ENCODE measurements around the gene TMEM225.
"Not testable (repeated sequence)": the region's sequence is repeated elsewhere in the genome, so short reads cannot be mapped to it uniquely, and the experiment has no call there.

TMEM225 gene, protein sequence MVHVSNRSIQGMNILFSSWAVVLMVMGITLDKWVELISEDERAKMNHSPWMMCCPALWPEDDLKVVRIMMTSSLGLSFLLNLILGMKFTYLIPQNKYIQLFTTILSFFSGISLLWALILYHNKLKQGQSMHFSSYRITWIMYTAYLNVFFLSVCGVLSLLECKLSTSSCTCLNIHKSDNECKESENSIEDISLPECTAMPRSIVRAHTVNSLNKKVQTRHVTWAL

DNA sequence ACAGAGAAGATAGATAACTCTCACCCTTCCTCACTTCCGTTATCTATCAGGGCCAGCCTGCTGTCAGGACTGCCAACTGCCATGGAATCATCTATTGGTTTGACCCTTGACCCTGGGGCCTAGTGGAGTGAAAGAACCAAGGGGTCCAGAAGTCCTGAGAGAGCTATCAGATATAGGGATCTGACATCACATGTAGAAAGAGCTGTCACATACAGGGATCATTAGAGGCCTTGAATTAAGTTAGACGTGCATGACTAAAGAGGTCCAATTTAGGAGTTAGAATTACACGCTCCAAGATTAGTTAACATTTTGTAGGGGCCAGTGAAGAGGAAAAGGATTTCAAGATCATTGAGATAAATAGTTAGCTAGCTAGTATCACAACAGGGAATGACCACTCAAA is at the start of gene TMEM225:
Gene TMEM225, minus strand, starts transcription at position 101 of the 400 bp plus-strand sequence. CDS start 245 bp downstream, outside the sequence.
- DNase-seq, result no peak

DNA sequence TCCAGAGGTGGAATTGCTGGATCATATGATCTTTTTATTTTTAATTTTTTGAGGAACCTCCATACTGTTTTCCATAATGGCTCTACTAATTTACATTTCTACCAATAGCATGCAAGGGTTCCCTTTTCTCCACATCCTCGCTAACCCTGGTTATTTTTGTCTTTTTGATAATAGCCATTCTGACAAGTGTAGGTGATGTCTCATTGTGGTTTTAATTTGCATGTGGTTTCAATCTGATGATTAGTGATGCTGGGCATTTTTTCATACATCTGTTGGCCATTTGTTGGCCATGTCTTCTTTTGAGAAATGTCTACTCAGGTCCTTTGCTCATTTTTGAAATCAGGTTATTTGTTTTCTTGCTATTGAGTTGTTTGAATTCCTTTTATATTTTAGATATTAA is 38.6 kb upstream of the TMEM225 start:
- DNase-seq, result no peak

DNA sequence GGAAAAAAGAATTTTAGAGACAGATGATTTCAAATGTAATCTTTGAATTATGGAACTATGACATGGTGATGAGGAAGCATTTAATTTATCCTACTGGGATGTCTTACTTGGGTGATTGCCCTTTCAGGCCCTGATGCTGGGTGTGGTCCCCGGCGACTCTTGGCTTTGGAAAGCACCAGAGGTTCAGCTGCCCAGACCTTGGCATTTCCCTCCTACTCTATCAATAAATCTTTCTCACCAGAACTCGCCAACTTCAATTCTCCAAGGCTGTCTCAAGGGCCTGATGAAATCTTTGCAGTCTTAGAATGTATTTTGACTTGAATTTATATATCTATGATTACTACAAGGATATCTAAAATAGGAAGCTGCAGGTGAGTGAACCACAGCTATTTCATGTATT is 35.5 kb upstream of the TMEM225 start:
- no peak for DNase-seq

DNA sequence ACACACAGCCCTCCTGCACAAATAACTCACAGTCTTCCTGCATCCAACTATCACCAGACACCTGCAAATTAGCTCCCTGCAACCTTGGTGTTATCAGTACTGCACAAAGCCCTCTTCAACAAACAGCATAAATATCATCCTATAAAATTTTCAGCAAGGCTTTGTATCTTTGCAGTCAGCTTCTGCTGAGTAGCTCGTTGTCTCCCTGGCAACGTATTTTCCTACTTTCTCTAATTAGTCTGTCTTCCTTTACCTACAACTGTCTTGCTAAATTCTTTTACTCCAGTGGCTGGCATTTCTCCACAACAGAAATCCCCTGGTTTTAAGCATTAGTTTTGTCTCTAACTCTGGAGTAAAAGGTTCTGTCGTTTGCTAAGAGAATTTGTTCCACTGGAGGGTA is 20.4 kb upstream of the TMEM225 start:
- DNase-seq, result no peak

DNA sequence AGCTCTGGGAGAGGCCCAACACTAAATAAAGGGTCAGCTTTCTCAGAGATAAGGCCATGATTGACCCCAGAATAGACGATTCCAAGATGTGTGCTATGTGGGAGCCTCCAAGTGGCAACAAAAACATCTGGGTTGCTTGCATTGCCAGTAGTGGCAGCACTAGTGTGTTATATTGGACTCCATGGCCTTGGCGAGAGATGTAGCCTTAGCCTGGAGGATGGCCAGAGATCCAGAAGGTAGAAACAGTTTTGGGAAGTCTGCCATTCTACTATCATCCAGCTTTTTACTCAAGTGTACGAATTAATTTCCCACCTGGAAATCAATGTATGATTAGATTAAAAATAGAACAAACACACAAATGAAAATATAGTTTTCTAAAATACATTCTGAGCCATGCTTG is 19.5 kb upstream of the TMEM225 start:
- DNase-seq, result no peak

DNA sequence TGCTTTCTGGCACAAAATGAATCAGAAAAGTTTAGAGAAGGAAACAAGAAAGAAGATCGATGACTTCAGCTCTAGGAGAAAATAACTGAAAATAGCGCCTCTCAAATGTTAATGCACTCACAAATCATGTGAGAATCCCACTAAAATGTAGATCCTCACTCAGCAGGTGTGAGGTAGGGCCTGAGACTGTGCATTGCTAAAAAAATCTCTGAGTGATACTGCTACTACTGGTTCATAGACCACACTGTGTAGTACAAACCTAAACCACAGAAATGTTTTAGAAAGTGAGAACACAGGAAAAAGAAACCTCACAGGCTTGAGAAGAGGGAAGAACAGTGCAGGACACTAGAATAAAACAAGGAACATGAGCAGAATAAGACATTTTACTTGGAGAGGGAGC is 18.5 kb upstream of the TMEM225 start:
- DNase-seq, result no peak

DNA sequence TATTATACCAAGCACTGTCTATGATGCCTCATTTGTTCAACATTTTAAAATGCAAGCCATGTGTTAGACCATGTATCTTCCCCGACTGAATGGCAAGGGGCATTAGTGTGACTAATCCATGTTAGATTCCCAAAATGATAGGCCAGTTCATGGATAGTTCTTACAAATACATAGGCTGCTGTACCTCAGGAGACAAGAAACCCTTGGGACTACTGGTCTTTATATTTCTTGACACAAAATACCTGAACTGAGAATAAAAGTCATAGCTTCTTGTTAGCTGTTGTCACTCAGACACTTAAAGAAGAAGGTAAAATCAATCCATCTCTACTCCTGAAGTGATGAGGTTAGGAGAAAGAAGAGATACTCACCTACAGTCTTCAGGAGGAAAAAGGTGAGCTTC is 16.4 kb upstream of the TMEM225 start, which contains the start of gene OR8D4:
Gene OR8D4, plus strand, starts transcription at position 301 of the 400 bp plus-strand sequence. CDS start 4,265 bp downstream, outside the sequence.
- no peak for DNase-seq

DNA sequence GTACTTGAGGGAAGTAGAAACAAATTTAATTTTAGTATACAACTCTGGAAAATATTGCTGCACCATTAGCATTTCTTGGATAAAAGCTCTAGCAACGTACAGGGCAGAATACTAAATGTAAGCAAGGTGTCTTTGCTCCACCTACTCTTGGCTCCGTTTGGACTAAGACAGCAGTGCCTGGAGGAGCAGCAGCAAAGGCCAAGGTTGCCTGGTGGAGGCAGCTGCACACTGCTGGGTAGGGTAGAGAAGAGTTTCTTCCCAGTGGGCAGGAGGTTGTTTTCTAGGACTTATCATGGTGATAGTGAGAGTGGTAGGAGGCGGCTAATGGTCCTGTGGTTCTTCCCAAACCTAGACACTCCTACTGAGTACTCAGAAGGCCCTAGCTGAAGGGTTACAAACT is 14.3 kb upstream of the TMEM225 start:
- no peak for DNase-seq

DNA sequence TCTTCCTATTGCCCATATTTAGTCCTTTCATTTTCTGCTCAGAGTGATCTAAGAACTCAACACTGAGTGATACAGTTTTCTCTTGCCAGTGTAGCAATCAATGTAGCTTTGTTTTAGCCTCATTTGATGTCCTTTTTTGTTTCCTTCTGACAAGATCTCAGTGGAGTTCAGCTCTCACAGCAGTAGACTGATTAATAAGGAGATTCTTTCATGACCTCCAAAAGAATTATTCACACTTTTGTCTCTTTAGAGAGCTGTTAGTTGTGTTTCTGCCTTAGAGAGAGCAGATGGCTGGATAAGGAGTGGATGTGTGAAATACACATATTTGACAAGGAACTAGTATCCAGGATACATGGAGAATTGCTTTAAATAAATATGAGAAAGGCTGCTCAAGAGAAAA is 6.6 kb upstream of the TMEM225 start:
- DNase-seq, result no peak

DNA sequence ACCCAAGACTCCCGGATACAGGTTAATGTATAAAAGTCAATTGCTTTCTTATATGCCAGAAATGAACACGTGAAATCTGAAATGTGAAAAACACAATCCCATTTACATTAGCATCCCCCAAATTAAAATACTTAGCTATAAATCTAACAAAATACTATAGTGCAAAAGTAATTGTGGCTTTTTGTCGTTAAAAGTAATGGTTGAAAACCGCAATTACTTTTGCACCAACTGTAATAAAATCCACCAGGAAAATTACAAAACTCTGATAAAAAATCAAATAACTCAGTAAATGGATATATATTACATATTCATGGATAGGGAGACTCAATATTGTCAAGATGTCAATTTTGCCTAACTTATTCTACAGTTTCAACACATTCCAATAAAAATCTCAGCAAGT is 4.6 kb downstream of the TMEM225 start:
- no peak for DNase-seq

DNA sequence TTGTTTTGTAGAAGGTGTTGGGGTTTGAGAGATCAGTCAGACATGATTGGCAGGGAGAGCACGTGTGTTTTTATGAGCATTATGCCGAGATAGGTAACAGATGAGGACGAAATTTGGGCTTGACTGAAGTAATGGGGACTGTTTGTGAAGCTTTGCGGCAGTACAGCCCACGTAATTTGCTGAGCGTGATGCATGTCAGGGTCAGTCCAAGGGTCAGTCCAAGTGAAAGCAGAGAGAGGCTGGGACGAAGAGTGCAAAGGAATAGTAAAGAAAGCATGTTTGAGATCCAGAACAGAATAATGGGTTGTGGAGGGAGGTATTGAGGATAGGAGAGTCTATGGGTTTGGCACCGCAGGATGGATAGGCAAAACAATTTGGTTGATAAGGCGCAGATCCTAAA is 17.7 kb downstream of the TMEM225 start:
- not testable (repeated sequence) for DNase-seq

DNA sequence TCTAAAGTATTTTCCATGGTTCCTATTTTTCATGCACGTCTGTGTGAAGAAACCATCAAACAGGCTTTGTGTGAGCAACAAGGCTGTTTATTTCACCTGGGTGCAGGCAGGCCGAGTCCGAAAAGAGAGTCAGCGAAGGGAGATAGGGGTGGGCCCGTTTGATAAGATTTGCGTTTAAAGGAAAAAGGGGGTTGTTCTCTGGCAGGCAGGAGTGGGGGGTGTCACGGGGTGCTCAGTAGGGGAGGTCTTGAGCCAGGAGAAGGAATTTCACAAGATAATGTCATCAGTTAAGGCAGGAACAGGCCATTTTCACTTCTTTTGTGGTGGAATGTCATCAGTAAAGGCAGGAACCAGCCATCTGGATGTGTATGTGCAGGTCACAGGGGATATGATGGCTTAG is 20.2 kb downstream of the TMEM225 start:
- DNase-seq, result not testable (repeated sequence)

DNA sequence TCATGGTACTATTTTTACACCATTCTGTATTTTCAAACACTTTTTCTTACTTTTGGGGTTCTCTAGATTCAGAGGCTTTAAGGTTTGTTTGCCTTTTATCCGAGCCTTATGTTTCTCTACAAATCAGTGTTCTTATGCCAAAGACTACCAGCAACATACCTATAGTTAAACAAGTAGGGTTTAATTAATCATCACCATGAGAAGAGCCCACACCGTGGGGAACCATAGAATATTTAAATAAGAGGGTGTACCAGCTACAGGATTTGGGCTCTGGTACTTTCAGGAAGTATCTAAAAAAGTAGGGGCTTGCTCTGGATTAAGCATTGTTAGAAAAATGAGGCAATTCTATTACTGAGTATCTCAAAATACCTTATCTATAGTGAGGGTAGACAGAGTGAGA is 25.7 kb downstream of the TMEM225 start:
- DNase-seq, result no peak

DNA sequence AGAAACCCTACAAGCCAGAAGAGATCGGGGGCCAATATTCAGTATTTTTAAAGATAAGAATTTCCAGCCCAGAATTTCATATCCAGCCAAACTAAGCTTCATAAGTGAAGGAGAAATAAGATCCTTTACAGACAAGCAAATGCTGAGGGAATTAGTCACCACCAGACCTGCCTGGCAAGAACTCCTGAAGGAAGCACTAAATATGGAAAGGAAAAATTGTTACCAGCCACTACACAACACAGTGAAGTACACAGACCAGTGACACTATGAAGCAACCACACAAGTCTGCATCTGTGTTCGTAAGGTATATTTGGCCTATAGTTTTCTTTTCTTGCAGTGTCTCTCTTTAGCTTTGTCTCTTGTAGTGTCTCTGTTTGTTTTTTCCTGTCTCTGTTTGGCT is 29.0 kb downstream of the TMEM225 start:
- DNase-seq, result no peak

DNA sequence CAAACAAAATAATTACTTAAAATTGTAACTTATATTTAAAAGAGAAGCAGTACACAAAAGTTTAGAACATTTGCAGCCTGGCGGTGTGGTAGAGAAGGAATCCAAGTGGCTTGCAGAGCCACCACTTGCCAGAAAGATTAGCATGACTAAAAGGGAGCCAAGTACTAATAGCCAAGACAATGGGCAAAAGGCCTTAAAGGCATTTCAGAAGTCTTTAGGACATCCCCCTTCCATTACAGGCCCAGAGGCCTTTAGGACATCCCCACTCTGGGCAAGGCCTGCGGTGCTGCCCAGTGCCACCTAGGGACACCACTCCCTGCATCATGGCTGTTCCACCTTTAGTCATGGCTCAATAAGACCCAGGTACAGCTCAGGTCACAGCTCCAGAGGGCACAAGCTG is 32.4 kb downstream of the TMEM225 start:
- no peak for DNase-seq

DNA sequence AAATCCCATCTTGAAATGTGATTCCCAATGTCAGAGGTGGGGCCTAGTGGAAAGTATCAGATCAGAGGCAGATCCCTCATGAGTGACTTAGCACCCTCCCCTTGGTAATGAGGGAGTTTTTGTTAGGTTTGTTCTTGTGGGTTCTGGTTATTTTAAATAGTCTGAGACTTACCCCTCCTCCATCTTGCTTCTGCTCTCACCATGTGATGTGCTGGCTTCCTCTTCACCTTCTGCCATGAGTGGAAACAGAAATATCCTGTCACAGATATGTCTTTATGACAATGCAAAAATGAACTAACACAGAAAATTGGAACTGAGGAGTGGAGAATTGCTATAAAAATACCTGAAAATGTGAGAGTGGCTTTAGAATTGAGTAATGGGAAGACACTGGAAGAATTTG is 33.1 kb downstream of the TMEM225 start:
- DNase-seq, result no peak

DNA sequence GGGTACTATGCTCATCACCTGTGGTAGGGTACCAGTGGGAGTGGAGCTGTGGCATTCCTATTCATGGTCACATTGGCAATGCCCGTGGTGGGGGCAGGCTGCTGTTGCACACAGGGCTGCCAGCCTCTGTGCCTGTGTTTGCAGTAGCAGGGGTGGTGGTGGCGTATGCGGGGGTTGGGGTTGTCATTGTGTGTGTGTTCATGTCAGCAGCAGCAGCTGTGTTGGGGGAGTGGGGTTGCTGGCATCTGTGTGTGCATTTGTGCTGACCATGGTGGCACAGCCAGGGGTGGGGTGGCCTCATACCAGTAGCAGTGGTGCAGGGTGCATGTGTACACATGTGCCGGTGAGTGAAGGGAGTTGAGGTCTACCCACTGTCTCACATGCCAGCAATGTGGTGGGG is 34.4 kb downstream of the TMEM225 start:
- no peak for DNase-seq

DNA sequence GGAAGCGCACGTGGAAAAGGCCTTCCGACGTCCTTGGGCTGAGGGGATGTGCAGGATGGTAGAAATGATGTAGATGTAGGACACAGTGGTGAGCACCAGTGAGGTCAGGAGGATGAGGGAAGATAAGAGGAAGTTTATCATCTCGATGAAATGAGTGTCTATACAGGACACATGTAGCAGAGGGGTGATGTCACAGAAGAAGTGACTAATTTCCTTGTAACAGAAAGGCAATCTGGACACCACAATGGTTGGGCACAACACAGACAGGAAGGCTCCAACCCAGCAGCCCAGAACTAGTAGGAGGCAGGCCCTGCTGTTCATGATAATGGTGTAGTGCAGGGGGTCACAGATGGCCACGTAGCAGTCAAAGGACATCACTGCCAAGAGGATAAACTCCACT is 44.3 kb downstream of the TMEM225 start:
- no peak for DNase-seq

DNA sequence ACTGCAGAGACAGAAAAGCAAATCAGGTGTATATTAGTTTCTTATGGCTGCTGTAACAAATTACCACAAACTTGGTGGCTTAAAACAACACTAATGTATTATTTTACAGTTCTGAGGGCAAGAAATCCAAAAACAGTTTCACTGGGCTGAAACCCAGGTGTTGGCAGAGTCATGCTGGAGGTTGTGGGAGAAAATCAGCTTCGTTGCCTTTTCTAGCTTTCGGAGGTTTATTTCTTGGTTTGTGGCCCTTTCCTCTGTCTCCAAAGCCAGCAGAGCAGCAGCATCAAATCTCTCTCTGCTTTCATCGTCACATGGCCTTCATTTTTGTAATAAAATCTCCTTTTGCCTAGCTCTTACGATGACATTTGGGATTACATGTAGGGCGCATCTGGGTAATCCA is 46.3 kb downstream of the TMEM225 start:
- DNase-seq, result no peak

DNA sequence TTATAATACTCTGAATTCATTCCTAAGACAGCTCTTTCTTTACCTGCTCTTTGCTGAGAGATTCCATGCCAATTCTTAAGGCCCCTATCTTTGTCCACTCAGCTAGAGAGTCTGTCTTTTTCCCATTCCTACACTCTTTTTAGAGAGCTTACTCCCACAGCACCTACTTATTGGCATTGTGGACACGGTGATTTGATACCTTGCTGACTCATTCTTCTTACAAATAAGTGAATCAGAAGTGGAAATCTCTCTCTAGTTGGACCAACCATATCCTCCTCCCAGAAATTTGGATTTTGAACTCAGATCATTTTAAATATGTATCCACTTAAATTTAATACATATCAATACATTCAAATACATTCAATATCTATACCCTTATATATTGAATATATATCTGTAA is 46.8 kb downstream of the TMEM225 start:
- DNase-seq, result no peak

DNA sequence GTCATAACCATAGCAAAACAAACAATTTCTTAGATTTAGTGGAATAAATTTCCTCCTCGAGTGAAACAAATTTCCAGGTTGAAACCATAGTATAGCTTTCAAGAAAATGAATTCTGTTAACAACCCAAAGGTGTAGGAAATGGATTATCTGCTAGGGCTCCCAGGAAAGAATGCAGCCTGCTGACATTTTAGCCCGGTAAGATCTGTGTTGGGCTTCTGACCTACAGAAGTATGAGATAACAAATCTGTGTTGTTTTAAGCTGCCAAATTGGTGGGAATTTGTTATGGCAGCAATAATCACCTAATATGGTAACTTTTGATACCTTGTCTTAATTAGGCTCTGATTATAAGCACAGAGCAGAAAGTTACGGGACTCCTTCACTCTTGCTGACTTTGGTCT is 47.3 kb downstream of the TMEM225 start:
- no peak for DNase-seq

DNA sequence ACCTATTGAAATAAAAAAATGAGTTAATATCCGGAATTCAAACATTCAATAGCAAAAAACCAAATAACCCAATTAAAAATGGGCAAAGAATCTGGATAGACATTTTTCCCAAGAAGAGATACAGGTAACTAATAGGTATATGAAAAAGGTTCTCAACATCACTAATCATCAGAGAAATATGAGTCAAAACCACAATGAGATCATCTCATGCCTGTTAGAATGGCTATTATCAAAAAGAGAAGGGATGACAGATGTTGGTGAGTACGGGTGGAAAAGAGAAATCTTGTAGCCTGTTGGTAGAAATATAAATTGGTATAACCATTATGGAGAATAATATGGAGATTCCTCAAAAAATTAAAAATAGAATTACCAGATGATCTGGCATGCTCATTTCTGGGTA is 52.4 kb downstream of the TMEM225 start:
- DNase-seq, result no peak
